Right lobe of liver (tissue), 6 donors: Measurements from ENCODE around the gene MADCAM1. TPM values are rescaled to one million over a fixed set of nuclear protein-coding genes. Genes with fewer than 3 reads are reported as not detected.

ENCODE experiments used
- ATAC-seq, 4 donors: fragments of 200-7000 bp; cut with Tn5 transposase; one replicate each; pipeline ENCODE4 v1.9.1; 2020; ENCODE audit warnings: mild to moderate bottlenecking in 4 of 4, moderate library complexity in 4 of 4
- DNase-seq, 3 donors: peaks; one replicate each; pipeline ENCODE4 v3.0.0-alpha.2; 2020
- H3K27ac ChIP-seq, 3 donors: fragments of 200-600 bp; one replicate each; pipeline ENCODE4 v1.8.0; 2022
- H3K27me3 ChIP-seq, 2 donors: fragments of 200-600 bp; one replicate each; pipeline ENCODE4 v1.8.0; 2022
- H3K36me3 ChIP-seq, 4 donors: fragments of 200-600 bp; sonication (generic) in 1 of 4; one replicate each; pipeline versions ENCODE4 v1.5.1 to v1.8.0; 2017 to 2022; ENCODE audit warnings: control low read depth in 1 of 4
- H3K4me1 ChIP-seq, 4 donors: fragments of 200-600 bp; sonication (generic) in 1 of 4; one replicate each; pipeline versions ENCODE4 v1.5.1 to v1.8.0; 2017 to 2022; ENCODE audit warnings: control low read depth in 1 of 4
- H3K4me3 ChIP-seq, 3 donors: fragments of 200-600 bp; one replicate each; pipeline ENCODE4 v1.8.0; 2022
- H3K9me3 ChIP-seq, 4 donors: fragments of 200-600 bp; sonication (generic) in 1 of 4; one replicate each; pipeline versions ENCODE4 v1.5.1 to v1.8.0; 2017 to 2022; ENCODE audit warnings: control low read depth in 1 of 4
- POLR2A ChIP-seq: fragments of 450-650 bp; IDR thresholded peaks from one replicate; pipeline ENCODE4 v1.6.1; 2017; ENCODE audit warnings: antibody characterized with exemption, mild to moderate bottlenecking
- WGBS: methylation state at CpG from one replicate; pipeline ENCODE4 v1.1.6; 2018; ENCODE audit warnings: low coverage, low lambda C conversion rate; ENCODE audit not compliant: insufficient coverage; ENCODE audit errors: missing lambda C conversion rate; 5-methylcytosine and 5-hydroxymethylcytosine counted together
- intact Hi-C, 2 donors: fragments of 100-400 bp; cut with DNase I; formaldehyde crosslinking; loops; one replicate each; pipeline versions ENCODE4 v1.11.2 to v1.14.1; 2022
- total RNA-seq, 6 experiments: library from RNA; depleted of rRNA in 2 of 6; stranded (reverse); fragments of >200 nt in 2 of 6; fragmentation: NEBNext Ultra II Directional in 3 of 6; extraction: Animal tissue kit (Norgen Biotek cat#: 25700) in 3 of 6; gene quantifications; one replicate each; pipeline versions ENCODE4 v1.1.0 to v1.2.4, GENCODE V29; 2016 to 2023
- TF ChIP-seq, protein P1 (sequence below), 4 donors: fragments of 200-600 bp in 3 of 4; fragments of 450-650 bp in 1 of 4; IDR thresholded peaks; one replicate each; pipeline versions ENCODE4 v1.5.1 to v1.8.0; 2016 to 2022; ENCODE audit warnings: antibody characterized with exemption in 4 of 4, mild to moderate bottlenecking in 2 of 4
- donor health status: DM: no; HTN: yes; CAD: no.
- donor health status: DM: no; HTN: no; CAD: no.
- donor health status: DM: no; HTN: no; CAD: no.
- donor health status: DM: no; HTN: yes; CAD: no.
- donor health status: DM: no; HTN: yes; CAD: no.

MADCAM1 gene
- total RNA-seq, 6 experiments from 2014 or later, result 0.11 to 0.69 (median 0.31) TPM

- peak overlapping the region; percentile 83 to 95 (median 88) for H3K27ac ChIP-seq
- intact Hi-C loops, result no loop called here
- TF ChIP-seq, protein P1, sequence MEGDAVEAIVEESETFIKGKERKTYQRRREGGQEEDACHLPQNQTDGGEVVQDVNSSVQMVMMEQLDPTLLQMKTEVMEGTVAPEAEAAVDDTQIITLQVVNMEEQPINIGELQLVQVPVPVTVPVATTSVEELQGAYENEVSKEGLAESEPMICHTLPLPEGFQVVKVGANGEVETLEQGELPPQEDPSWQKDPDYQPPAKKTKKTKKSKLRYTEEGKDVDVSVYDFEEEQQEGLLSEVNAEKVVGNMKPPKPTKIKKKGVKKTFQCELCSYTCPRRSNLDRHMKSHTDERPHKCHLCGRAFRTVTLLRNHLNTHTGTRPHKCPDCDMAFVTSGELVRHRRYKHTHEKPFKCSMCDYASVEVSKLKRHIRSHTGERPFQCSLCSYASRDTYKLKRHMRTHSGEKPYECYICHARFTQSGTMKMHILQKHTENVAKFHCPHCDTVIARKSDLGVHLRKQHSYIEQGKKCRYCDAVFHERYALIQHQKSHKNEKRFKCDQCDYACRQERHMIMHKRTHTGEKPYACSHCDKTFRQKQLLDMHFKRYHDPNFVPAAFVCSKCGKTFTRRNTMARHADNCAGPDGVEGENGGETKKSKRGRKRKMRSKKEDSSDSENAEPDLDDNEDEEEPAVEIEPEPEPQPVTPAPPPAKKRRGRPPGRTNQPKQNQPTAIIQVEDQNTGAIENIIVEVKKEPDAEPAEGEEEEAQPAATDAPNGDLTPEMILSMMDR (IDR thresholded peaks at IDR 0.05), result peak; percentile 36 to 57 (median 45)
- TF ChIP-seq POLR2A, result no peak
- no peaks in the 10 kb centered on the region for H3K27me3 ChIP-seq
- no peaks in the 10 kb centered on the region for H3K9me3 ChIP-seq
- ATAC-seq (peak; percentile 19 to 58 (median 45)), DNase-seq (peak; percentile 70 to 92 (median 88))
- 0% methylated on average over 10 of the region's 47 CpGs for WGBS
- H3K36me3 ChIP-seq, result peaks cover 4 to 19% (median 9%) of the 10 kb centered on the region in 4 donors
- peak overlapping the region; percentile 87 to 95 (median 94) for H3K4me3 ChIP-seq
- H3K4me1 ChIP-seq, result peaks cover 0 to 23% (median 11%) of the 10 kb centered on the region in 4 donors
Observed at GRCh38 chr19:532561-533363, 36.5 kb downstream of the MADCAM1 start.

DNA sequence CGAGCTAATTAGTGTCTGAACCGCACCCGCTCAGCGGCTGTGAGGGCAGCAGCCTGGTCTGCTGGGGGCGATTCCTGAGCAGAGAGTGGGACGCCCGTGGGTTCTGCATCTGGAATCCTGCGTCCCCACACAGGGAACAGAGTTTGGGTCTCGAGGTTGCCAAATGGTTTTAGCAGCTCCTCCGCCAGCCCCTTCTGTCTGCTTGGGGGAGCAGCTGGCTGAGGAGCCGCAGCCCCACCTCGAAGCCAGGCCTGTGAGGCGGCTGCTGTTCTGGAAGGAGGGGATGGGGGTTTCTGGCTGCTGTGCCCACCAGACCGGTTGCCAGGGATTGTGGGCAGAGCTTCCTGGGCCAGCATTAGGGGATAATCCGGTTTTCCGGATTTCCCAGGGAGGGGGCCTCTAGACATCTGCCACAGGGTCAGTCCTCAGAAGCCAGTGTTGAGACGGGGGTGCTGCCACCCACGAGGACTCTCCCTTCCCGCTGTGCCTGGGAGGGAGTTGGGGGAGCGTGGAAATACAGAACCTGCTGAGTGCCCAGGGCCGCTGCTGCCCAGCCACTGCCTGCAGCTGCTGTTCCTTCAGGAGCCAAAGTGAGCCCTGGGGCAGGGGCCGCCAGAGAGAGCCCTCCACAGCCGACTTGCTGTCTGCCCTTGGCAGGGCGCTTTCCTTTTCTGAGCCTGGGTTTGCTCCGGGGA is 37.2 kb downstream of the MADCAM1 start:
- 24% methylated on average over 4 of the region's 25 CpGs for WGBS
- H3K27ac ChIP-seq, result peak overlapping the region; percentile 83 to 95 (median 88)
- intact Hi-C loops, result no loop called here
- H3K9me3 ChIP-seq, result no peaks in the 10 kb centered on the region
- peaks cover 0 to 23% (median 11%) of the 10 kb centered on the region in 4 donors for H3K4me1 ChIP-seq
- ATAC-seq (no peak), DNase-seq (peak in 1 of 3 donors; percentile 37)
- H3K4me3 ChIP-seq, result peak overlapping the region; percentile 87 to 95 (median 94)
- TF ChIP-seq, protein P1 (IDR thresholded peaks at IDR 0.05), result no peak
- TF ChIP-seq POLR2A, result no peak
- peaks cover 4 to 26% (median 10%) of the 10 kb centered on the region in 4 donors for H3K36me3 ChIP-seq
- no peaks in the 10 kb centered on the region for H3K27me3 ChIP-seq

GRCh38 chr19:534088-534487 is 37.8 kb downstream of the MADCAM1 start:
- no peaks in the 10 kb centered on the region for H3K27me3 ChIP-seq
- peak overlapping the region in 2 of 3 donors; percentile 94 to 95 for H3K4me3 ChIP-seq
- peaks cover 4 to 31% (median 13%) of the 10 kb centered on the region in 4 donors for H3K36me3 ChIP-seq
- no peak for DNase-seq
- H3K9me3 ChIP-seq, result no peaks in the 10 kb centered on the region
- H3K27ac ChIP-seq, result peak overlapping the region; percentile 83 to 95 (median 88)
- ATAC-seq, result no peak
- H3K4me1 ChIP-seq, result peaks cover 0 to 23% (median 11%) of the 10 kb centered on the region in 4 donors
- intact Hi-C loops, result no loop called here
- TF ChIP-seq, protein P1 (IDR thresholded peaks at IDR 0.05), result no peak
- no peak for TF ChIP-seq POLR2A
- WGBS, result no CpG with 5 or more reads among the region's 14 CpGs

DNA sequence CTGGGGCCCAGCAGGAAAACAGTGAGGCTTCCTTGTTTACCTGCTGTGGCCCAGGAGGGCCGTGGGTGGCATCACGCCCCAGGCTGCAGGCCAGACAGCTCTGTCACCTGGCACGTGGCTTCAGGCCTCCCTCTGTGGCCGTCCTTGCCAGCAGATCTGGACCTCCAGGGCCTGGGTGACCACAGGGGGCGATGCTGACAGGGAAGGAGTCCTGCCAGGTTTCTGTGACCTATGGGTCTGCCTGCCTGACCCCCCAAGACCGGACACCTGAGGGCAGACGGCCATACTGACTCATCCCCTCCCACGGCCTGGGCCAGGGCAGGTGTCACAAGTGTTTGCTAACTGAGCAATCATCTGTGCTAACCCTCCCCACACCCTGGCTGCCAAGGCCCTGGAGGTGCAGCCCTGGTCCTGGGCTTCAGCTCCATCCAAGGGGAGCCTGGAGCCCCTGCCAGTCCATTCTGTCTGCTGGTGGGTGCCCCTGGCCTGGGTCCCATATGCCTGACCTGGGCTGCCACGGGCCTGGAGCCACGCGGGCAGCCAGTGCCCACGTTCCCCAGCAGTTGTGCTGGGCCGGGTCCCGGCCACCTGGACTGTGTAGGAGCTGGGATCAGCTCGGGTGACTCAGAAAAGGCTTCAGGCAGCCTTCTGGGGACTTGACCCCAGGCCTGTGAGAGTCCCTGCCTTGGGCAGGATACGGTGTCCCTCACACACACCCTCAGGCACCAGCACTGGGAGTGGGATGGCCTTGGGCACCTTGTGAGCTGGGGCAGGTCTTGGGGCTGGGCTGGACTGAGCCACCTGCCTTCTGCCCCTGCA is 38.9 kb downstream of the MADCAM1 start:
- Histone ChIP-seq H3K27ac (peak overlapping the region in 2 of 3 donors; percentile 51 to 66), H3K27me3 (no peaks in the 10 kb centered on the region), H3K4me3 (peak overlapping the region in 2 of 3 donors; percentile 5 to 6), H3K36me3 (peaks cover 4 to 31% (median 14%) of the 10 kb centered on the region in 4 donors), H3K4me1 (peaks cover 0 to 23% (median 11%) of the 10 kb centered on the region in 4 donors), H3K9me3 (no peaks in the 10 kb centered on the region)
- DNase-seq (peak; percentile 92 to 96 (median 94)), ATAC-seq (peak; percentile 63 to 73 (median 68))
- no CpG with 5 or more reads among the region's 16 CpGs for WGBS
- intact Hi-C loops, result no loop called here
- TF ChIP-seq, protein P1 (IDR thresholded peaks at IDR 0.05), result peak; percentile 23 to 44 (median 36)
- no peak for TF ChIP-seq POLR2A
